ENCODE results near the gene MYBPC2.
"Not testable (repeated sequence)": the region's sequence is repeated elsewhere in the genome, so short reads cannot be mapped to it uniquely, and the experiment has no call there.

The MYBPC2 gene

DNA sequence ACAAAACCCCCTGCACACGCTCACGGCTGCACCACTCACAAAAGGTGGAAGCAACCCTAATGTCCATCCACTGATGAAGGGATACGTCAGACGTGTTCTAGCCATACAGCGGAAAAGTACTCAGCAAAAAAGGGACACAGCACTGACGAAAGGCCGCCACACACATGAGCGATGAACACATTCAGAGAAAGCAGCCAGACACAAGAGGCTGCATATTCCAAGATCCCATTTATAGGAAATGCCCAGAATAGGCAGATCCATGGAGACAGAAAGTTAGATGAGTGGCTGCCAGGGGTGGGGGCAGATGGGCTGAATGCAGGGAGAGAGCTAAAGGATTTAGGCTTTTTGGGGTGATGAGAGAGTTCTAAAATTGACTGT is 44.8 kb upstream of the MYBPC2 start:
- H3K4me3 ChIP-seq (replicated peaks; ENCODE audit: low read depth, low read length), result no peak overlapping the region
- TF ChIP-seq, protein P1, sequence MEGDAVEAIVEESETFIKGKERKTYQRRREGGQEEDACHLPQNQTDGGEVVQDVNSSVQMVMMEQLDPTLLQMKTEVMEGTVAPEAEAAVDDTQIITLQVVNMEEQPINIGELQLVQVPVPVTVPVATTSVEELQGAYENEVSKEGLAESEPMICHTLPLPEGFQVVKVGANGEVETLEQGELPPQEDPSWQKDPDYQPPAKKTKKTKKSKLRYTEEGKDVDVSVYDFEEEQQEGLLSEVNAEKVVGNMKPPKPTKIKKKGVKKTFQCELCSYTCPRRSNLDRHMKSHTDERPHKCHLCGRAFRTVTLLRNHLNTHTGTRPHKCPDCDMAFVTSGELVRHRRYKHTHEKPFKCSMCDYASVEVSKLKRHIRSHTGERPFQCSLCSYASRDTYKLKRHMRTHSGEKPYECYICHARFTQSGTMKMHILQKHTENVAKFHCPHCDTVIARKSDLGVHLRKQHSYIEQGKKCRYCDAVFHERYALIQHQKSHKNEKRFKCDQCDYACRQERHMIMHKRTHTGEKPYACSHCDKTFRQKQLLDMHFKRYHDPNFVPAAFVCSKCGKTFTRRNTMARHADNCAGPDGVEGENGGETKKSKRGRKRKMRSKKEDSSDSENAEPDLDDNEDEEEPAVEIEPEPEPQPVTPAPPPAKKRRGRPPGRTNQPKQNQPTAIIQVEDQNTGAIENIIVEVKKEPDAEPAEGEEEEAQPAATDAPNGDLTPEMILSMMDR (IDR thresholded peaks at IDR 0.05; ENCODE audit: low read length, missing control alignments), result no peak
- DNase-seq (ENCODE audit: low read depth), result no peak

DNA sequence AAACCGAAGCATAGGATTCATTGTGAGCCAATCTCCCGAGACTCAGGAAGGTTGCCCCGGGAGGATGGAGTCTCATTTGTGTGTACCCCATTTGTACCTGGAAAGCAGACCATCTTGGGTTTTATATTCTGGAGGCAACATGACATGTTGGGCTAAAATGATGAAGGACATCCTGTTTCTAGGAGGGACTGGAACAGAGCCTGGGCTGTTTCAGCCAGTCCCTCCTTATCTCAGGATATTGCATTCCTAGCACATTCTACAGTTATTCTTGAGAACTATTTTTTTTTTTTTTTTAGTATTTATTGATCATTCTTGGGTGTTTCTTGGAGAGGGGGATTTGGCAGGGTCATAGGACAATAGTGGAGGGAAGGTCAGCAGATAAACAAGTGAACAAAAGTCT is 42.4 kb upstream of the MYBPC2 start:
- H3K4me3 ChIP-seq (replicated peaks; ENCODE audit: low read depth, low read length); DNase-seq (ENCODE audit: low read depth): not testable (repeated sequence)

DNA sequence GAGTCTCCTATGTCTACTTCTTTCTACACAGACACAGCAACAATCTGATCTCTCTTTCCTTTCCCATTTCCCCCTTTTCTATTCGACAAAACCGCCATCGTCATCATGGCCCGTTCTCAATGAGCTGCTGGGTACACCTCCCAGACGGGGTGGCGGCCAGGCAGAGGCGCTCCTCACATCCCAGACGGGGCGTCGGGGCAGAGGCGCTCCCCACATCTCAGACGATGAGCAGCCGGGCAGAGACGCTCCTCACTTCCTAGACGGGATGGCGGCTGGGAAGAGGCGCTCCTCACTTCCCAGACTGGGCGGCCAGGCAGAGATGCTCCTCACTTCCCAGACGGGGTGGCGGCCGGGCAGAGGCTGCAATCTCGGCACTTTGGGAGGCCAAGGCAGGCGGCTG is 41.7 kb upstream of the MYBPC2 start:
- DNase-seq (ENCODE audit: low read depth); H3K4me3 ChIP-seq (replicated peaks; ENCODE audit: low read depth, low read length): not testable (repeated sequence)

DNA sequence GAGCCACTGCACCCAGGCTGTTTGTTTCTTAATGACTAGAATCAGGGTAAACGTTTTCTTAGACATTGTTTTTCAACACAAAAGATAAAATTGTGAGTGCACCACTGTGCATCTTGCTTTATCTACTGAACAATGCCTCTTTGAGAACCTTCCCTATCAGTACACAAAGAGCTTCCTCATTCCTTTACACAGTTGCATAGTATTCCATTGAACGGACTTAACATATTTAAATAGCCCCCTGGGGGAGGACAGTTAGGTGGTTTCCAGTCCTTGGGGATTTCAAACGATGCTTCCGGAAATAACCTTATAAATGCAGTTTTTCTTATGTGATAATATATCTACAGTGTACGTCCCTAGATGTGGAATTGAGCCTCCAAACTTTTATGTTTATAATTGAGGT is 39.9 kb upstream of the MYBPC2 start:
- H3K4me3 ChIP-seq (replicated peaks; ENCODE audit: low read depth, low read length), result no peak overlapping the region
- DNase-seq (ENCODE audit: low read depth), result no peak
- TF ChIP-seq, protein P1 (IDR thresholded peaks at IDR 0.05; ENCODE audit: low read length, missing control alignments), result no peak

DNA sequence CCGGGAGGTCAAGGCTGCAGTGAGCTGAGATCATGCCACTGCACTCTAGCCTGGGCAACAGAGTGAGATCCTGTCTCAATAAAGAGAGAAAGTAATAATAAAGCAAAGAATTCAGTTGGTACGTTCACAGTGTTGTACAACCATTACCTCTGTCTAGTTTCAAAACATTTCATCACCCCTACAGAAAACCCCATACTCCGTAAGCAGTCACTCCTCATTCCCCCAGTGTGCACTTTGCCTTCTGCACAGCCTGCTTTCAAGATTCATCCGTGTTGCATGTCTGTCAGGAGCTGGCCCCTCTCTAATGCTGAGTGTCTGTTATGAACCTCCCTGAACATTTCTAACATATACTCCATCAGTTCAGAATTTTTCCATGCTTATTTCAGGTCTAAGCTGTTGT is 39.1 kb upstream of the MYBPC2 start:
- no peak overlapping the region for H3K4me3 ChIP-seq (replicated peaks; ENCODE audit: low read depth, low read length)
- DNase-seq (ENCODE audit: low read depth), result no peak
- TF ChIP-seq, protein P1 (IDR thresholded peaks at IDR 0.05; ENCODE audit: low read length, missing control alignments), result no peak

DNA sequence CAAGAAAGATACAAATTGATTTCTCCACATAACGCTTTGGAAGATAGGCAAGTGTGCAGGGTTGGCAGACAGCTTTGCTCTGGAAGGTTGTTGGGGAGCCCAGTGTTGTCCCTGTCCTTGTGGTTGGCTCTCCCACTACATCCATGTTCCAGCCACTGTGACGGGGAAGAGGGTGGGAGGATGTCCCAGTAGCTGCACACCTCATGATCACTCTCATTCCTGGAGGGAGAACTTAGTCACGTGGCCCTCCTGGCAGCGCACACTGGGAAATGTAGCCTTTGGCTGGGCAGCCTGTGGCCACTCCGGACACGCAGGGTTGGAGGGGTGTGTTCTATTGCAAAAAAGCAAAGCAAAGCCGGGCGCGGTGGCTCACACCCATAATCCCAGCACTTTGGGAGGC is 38.7 kb upstream of the MYBPC2 start:
- no peak overlapping the region for H3K4me3 ChIP-seq (replicated peaks; ENCODE audit: low read depth, low read length)
- TF ChIP-seq, protein P1 (IDR thresholded peaks at IDR 0.05; ENCODE audit: low read length, missing control alignments), result no peak
- DNase-seq (ENCODE audit: low read depth), result no peak

DNA sequence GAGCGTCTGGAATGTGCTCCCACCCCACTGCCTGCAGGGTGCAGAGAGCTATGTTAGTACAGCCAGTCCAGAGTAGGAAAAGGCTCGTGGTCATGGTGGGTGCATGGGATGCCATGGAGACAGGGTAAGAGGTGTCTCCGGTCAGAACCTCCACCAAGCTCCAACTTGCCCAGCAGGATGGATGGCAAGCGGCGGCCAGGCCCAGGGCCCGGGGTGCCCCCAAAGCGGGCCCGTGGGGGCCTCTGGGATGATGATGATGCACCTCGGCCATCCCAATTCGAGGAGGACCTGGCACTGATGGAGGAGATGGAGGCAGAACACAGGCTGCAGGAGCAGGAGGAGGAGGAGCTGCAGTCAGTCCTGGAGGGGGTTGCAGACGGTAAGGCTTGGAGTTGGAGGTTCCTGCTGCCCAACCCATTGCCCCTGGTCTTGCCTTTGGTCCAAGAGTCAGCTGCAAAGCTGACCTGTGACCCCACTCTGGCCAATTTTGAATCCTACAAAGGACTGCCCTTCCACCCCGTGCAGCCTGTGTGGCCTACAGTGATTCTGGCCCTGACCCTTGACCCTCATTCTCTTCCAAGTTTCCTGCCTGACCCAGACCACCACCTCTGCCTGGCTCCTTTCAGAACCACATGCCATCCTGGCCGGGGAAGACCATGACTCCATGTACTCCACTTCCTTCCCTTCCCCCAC is 33.9 kb upstream of the MYBPC2 start:
- TF ChIP-seq, protein P1 (IDR thresholded peaks at IDR 0.05; ENCODE audit: low read length, missing control alignments), result no peak
- DNase-seq (ENCODE audit: low read depth), result no peak

DNA sequence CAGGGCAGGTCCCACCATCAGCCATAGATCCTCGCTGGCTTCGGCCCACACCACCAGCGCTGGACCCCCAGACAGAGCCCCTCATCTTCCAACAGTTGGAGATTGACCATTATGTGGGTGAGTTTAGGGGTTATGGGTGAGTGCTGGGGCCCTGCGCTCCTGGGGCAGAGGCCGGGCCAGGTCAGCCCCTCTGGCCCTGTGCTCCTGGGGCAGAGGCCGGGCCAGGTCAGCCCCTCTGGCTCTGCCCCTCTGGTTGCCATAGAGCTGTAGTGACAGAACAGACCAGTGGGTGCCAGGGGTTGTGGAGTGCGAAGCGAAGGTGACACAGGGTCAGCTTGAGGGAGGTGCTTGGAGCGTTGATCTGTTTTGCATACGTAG is 33.3 kb upstream of the MYBPC2 start:
- no peak for DNase-seq (ENCODE audit: low read depth)
- no peak overlapping the region for H3K4me3 ChIP-seq (replicated peaks; ENCODE audit: low read depth, low read length)
- TF ChIP-seq, protein P1 (IDR thresholded peaks at IDR 0.05; ENCODE audit: low read length, missing control alignments), result no peak

More for the DNA sequence above, 33.9 kb upstream of the MYBPC2 start:
- H3K4me3 ChIP-seq (replicated peaks; ENCODE audit: low read depth, low read length), result no peak overlapping the region
